DND-41 (cell line): ENCODE measurements around the gene INPP5A.

ENCODE experiments used
- CTCF ChIP-seq: IDR thresholded peaks from 2 replicates; pipeline ENCODE4 v1.5.1; 2012; ENCODE audit warnings: borderline replicate concordance, low read length, moderate library complexity, mild to moderate bottlenecking; ENCODE audit not compliant: poor library complexity, severe bottlenecking; ENCODE audit errors: extremely low read depth
- EZH2 ChIP-seq: IDR thresholded peaks from 3 replicates; pipeline ENCODE4 v1.6.1; 2012; ENCODE audit warnings: borderline replicate concordance, low read depth, mild to moderate bottlenecking, moderate library complexity, low read length, inconsistent platforms; ENCODE audit not compliant: severe bottlenecking

GRCh38 chr10:132774181-132774901, 236.8 kb downstream of the INPP5A start:
- TF ChIP-seq CTCF (no peak), EZH2 (no peak)
